Retinal pigment epithelial cell (primary cell): Measurements from ENCODE around the gene COL19A1.

ENCODE experiments used
- DNase-seq: peaks from one replicate; pipeline ENCODE4 v3.0.0-alpha.2; 2010; ENCODE audit warnings: low read depth
- H3K4me3 ChIP-seq: 2 replicates; pipeline ENCODE4 v1.5.1; 2011; ENCODE audit warnings: mild to moderate bottlenecking, low read length, control low read depth, moderate library complexity
- TF ChIP-seq, protein P1 (sequence below): conservative IDR thresholded peaks from 2 replicates; pipeline ENCODE4 v1.5.1; 2011; ENCODE audit warnings: low read depth, low read length, control low read depth, inconsistent platforms

COL19A1 gene

DNA sequence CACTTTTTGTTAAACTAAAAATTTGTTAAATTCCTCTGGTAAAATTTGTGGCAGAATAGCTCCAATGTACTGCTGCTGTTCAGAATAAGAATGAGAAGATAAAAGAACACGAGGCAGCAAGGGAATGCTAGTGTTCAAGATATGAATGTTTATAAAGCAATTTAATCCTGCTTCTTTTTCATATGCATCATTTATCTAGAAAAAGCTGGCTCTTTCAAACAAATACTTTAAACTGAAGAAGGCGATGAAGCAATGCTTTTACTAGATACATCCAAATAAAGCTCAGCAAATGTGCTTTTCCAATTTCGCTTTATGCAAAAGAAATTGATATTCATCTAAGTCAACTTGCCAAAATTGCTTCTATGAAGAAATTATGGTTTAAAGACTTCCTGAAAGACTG, 370.0 kb downstream of the COL19A1 start:
- no peak overlapping the region for H3K4me3 ChIP-seq
- TF ChIP-seq, protein P1, sequence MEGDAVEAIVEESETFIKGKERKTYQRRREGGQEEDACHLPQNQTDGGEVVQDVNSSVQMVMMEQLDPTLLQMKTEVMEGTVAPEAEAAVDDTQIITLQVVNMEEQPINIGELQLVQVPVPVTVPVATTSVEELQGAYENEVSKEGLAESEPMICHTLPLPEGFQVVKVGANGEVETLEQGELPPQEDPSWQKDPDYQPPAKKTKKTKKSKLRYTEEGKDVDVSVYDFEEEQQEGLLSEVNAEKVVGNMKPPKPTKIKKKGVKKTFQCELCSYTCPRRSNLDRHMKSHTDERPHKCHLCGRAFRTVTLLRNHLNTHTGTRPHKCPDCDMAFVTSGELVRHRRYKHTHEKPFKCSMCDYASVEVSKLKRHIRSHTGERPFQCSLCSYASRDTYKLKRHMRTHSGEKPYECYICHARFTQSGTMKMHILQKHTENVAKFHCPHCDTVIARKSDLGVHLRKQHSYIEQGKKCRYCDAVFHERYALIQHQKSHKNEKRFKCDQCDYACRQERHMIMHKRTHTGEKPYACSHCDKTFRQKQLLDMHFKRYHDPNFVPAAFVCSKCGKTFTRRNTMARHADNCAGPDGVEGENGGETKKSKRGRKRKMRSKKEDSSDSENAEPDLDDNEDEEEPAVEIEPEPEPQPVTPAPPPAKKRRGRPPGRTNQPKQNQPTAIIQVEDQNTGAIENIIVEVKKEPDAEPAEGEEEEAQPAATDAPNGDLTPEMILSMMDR, result no peak

GRCh38 chr6:70241031-70241430, 374.7 kb downstream of the COL19A1 start:
- no peak for DNase-seq
- TF ChIP-seq, protein P1, result no peak
- no peak overlapping the region for H3K4me3 ChIP-seq

More for the DNA sequence above, 370.0 kb downstream of the COL19A1 start:
- DNase-seq, result no peak

DNA sequence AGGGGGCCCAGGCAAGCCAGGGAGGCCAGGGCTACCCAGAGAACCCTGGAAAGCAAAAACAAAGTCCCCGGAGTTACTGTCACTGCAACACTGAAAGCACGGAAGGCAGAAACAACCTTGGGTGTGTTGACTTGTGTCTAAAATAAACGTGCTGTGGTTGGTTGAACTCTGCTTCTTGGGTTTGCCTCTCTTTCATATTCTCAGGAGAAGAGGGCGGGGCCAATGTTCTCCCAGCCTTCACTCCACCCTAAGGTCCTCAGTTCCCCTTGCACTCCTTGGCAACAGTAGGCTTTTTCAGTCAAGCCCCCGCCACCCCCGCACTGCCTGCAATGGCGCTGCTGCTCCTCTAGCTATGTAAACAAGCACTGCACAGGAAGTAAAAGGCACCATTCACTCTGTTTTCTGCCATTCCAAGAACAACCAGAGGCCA, 375.6 kb downstream of the COL19A1 start:
- no peak for DNase-seq
- no peak overlapping the region for H3K4me3 ChIP-seq
- TF ChIP-seq, protein P1, result no peak

DNA sequence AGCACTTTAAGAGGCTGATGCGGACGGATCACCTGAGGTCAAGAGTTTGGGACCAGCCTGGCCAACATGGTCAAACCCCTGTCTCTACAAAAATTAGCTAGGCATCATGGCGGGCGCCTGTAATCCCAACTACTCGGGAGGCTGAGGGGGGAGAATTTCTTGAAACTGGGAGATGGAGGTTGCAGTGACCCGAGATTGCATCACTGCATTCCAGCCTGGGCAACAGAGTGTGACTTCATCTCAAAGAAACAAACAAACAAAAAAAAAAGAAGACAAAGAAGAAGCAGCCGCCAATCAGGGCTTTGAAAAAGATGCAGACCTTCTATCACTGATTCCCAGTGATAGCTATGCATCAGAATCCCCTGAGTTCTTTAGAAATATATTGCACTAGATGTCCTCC, 379.8 kb downstream of the COL19A1 start:
- no peak overlapping the region for H3K4me3 ChIP-seq
- no peak for DNase-seq
- TF ChIP-seq, protein P1, result no peak

GRCh38 chr6:70252604-70253003, 386.2 kb downstream of the COL19A1 start:
- no peak overlapping the region for H3K4me3 ChIP-seq
- DNase-seq, result no peak
- TF ChIP-seq, protein P1, result no peak

DNA sequence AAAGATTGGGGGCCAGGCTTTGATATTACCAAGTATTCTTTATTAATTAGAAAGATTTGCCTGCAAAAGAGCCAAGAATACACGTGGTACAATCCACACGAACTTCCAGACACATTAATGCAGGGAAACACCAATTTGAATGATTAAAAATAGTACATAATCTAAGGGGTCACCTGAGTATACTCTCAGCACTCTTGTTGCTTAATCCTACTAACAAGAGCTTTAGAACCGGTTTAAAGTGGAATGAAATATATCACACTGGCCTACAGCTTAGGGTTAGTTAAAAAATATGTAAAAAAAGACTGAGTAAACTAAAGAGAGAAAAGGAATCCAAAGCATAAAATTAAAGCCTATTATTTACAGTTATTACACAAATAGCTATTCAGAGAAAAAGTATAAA, 387.6 kb downstream of the COL19A1 start:
- H3K4me3 ChIP-seq, result no peak overlapping the region
- peak; percentile 48 for DNase-seq
- TF ChIP-seq, protein P1, result no peak

DNA sequence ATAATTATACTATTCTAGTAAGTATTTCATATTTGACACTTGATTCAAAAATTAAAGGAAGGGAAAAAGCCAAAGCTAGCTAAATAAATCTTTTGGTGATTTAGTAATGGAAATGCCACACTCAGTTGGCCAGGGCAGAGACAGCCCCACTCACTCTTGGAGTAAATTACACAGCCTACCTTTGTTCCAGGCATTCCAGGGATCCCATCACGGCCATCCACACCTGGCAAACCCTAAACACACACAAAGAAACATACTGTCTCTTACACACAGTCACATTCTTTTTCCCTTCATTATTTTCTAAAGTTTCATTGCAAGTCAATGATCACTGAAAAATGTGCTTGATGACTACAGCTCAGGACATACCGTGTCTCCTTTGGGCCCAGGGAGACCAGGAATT, 388.4 kb downstream of the COL19A1 start:
- no peak overlapping the region for H3K4me3 ChIP-seq
- TF ChIP-seq, protein P1, result no peak
- no peak for DNase-seq
